ENCODE data around the gene KCNS1. TPM values are rescaled to one million over a fixed set of nuclear protein-coding genes. Genes with fewer than 3 reads are reported as not detected.

KCNS1 gene
- total and polyA plus RNA-seq, 2 donors (not counting 1 experiment from before 2014, with no cell fraction given) = 0.33 to 0.50 TPM

DNA sequence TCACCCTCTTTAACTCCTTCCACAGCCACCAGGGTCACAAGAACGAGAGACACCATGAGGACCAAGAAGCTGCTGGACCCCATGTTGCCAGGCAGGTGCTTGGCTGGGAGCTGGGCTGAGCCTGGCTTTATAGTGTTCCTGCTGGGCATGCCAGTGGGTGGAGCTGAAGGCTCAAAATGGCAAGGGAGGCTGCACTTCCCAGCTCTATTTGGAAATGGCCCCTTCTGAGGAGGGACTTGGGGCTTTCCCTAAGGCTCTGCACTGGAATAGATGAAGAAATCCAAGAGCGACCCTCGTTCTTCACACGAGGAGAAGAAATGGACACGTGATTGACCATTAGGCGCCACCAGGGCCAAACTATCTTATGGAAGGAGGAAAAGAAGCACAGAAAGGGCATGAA is 23.4 kb upstream of the KCNS1 start, which contains the start of gene WFDC12:
WFDC12 (minus strand) TSS at position 101 of the 400 bp plus-strand sequence; CDS start at position 83, 18 bp downstream.
- Histone ChIP-seq H2AFZ (ENCODE audit: low read length) (no peak within 1 kb of the TSS), H3K4me3 (replicated peaks in 1 of 4; ENCODE audit: control extremely low read depth in 1 of 4, insufficient read depth in 1 of 4, low read depth in 3 of 4, low read length in 4 of 4) (no peak within 1 kb of the TSS), H3K27me3 (ENCODE audit: control insufficient read depth, insufficient read depth, low read length) (peaks cover 7% of the 10 kb centered on the region), H3K36me3 (ENCODE audit: control insufficient read depth, insufficient read depth, low read length) (no peaks in the 10 kb centered on the region), H3K4me1 (ENCODE audit: control insufficient read depth, extremely low read depth, insufficient read depth, low read length) (no peaks in the 10 kb centered on the region), H3K9ac (ENCODE audit: insufficient read depth, low read length) (no peak within 1 kb of the TSS), H3K4me2 (ENCODE audit: extremely low read depth, insufficient read depth, low read length) (no peak within 1 kb of the TSS), H3K27ac (ENCODE audit: insufficient read depth, low read length) (no peak within 1 kb of the TSS), H3K9me3 (ENCODE audit: control insufficient read depth, insufficient read depth, low read depth, low read length) (no peaks in the 10 kb centered on the region), H3K79me2 (ENCODE audit: control insufficient read depth, insufficient read depth, low read length) (no peaks in the 10 kb centered on the region), H4K20me1 (ENCODE audit: control insufficient read depth, extremely low read depth, insufficient read depth, low read length) (no peaks in the 10 kb centered on the region)
- DNase-seq (ENCODE audit: low read depth in 2 of 2) = no peak
- no peak for TF ChIP-seq EZH2 (IDR thresholded peaks at IDR 0.05; ENCODE audit: low read length, missing control alignments)
- TF ChIP-seq, protein P1, sequence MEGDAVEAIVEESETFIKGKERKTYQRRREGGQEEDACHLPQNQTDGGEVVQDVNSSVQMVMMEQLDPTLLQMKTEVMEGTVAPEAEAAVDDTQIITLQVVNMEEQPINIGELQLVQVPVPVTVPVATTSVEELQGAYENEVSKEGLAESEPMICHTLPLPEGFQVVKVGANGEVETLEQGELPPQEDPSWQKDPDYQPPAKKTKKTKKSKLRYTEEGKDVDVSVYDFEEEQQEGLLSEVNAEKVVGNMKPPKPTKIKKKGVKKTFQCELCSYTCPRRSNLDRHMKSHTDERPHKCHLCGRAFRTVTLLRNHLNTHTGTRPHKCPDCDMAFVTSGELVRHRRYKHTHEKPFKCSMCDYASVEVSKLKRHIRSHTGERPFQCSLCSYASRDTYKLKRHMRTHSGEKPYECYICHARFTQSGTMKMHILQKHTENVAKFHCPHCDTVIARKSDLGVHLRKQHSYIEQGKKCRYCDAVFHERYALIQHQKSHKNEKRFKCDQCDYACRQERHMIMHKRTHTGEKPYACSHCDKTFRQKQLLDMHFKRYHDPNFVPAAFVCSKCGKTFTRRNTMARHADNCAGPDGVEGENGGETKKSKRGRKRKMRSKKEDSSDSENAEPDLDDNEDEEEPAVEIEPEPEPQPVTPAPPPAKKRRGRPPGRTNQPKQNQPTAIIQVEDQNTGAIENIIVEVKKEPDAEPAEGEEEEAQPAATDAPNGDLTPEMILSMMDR (conservative IDR thresholded peaks at IDR 0.05 in 1 of 2, IDR thresholded peaks at IDR 0.05 in 1 of 2; ENCODE audit: low read depth in 1 of 2, low read length in 2 of 2) = no peak

DNA sequence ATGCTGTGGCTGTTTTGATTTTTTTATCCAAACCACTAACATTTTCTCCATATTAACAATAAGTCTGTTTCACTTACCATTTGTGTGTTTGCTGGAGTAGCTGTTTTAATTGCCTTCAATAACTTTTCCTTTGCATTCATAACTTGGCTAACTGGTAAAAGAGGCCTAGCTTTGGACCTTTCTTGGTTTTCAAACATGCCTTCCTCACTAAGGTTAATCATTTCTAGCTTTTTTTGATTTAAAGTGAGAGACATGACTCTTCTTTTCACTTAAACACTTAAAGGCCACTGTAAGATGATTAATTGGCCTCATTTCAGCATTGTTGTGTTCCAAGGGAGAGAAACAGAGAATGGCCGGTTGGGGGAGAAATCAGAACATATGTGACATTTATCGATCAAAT is 20.5 kb upstream of the KCNS1 start:
- Histone ChIP-seq H3K9ac (ENCODE audit: insufficient read depth, low read length) (no peak overlapping the region), H3K4me1 (ENCODE audit: control insufficient read depth, extremely low read depth, insufficient read depth, low read length) (no peaks in the 10 kb centered on the region), H3K27me3 (ENCODE audit: control insufficient read depth, insufficient read depth, low read length) (peaks cover 3% of the 10 kb centered on the region), H3K36me3 (ENCODE audit: control insufficient read depth, insufficient read depth, low read length) (no peaks in the 10 kb centered on the region), H3K79me2 (ENCODE audit: control insufficient read depth, insufficient read depth, low read length) (no peaks in the 10 kb centered on the region), H4K20me1 (ENCODE audit: control insufficient read depth, extremely low read depth, insufficient read depth, low read length) (no peaks in the 10 kb centered on the region), H2AFZ (ENCODE audit: low read length) (no peak overlapping the region), H3K4me2 (ENCODE audit: extremely low read depth, insufficient read depth, low read length) (no peak overlapping the region), H3K27ac (ENCODE audit: insufficient read depth, low read length) (no peak overlapping the region), H3K9me3 (ENCODE audit: control insufficient read depth, insufficient read depth, low read depth, low read length) (no peaks in the 10 kb centered on the region), H3K4me3 (replicated peaks in 1 of 4; ENCODE audit: control extremely low read depth in 1 of 4, insufficient read depth in 1 of 4, low read depth in 3 of 4, low read length in 4 of 4) (no peak overlapping the region)
- TF ChIP-seq, protein P1 (conservative IDR thresholded peaks at IDR 0.05 in 1 of 2, IDR thresholded peaks at IDR 0.05 in 1 of 2; ENCODE audit: low read depth in 1 of 2, low read length in 2 of 2) = no peak
- no peak for TF ChIP-seq EZH2 (IDR thresholded peaks at IDR 0.05; ENCODE audit: low read length, missing control alignments)
- no peak for DNase-seq (ENCODE audit: low read depth in 2 of 2)

DNA sequence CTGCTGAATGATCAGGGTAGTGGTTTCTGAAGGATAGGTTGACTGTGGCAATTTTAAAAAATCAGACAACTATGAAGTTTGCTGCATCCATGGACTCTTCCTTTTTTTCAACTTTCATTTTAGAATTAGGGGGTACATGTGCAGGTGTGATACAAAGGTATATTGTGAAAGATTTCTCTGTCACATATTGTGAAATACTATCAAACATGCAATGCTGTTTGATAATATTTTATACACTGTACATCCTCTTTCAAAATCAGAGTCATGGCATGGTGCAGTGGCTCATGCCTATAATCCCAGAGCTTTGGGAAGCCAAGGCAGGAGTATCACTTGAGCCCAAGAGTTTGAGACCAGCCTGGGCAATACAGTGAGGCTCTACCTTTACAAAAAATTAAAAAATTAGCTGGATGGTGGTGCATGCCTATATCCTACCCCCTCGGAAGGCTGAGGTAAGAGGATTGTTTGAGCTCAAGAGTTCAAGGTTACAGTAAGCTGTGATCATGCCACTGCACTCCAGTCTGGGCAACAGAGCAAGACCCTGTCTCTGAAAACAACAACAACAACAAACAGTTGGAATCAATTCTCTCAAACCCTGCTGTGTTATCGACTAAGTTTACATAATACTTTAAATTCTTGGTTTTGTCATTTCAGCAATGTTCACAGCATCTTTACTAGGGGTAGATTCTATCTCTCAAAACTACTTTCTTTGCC is 18.8 kb upstream of the KCNS1 start:
- no peaks in the 10 kb centered on the region for H3K79me2 ChIP-seq (ENCODE audit: control insufficient read depth, insufficient read depth, low read length)
- TF ChIP-seq, protein P1 (conservative IDR thresholded peaks at IDR 0.05 in 1 of 2, IDR thresholded peaks at IDR 0.05 in 1 of 2; ENCODE audit: low read depth in 1 of 2, low read length in 2 of 2) = no peak
- no peak for TF ChIP-seq EZH2 (IDR thresholded peaks at IDR 0.05; ENCODE audit: low read length, missing control alignments)
- no peak overlapping the region for H3K27ac ChIP-seq (ENCODE audit: insufficient read depth, low read length)
- peaks cover 8% of the 10 kb centered on the region for H3K27me3 ChIP-seq (ENCODE audit: control insufficient read depth, insufficient read depth, low read length)
- no peaks in the 10 kb centered on the region for H4K20me1 ChIP-seq (ENCODE audit: control insufficient read depth, extremely low read depth, insufficient read depth, low read length)
- H3K9ac ChIP-seq (ENCODE audit: insufficient read depth, low read length) = no peak overlapping the region
- no peaks in the 10 kb centered on the region for H3K4me1 ChIP-seq (ENCODE audit: control insufficient read depth, extremely low read depth, insufficient read depth, low read length)
- H3K4me3 ChIP-seq (replicated peaks in 1 of 4; ENCODE audit: control extremely low read depth in 1 of 4, insufficient read depth in 1 of 4, low read depth in 3 of 4, low read length in 4 of 4) = no peak overlapping the region
- no peak for DNase-seq (ENCODE audit: low read depth in 2 of 2)
- H3K4me2 ChIP-seq (ENCODE audit: extremely low read depth, insufficient read depth, low read length) = no peak overlapping the region
- H3K9me3 ChIP-seq (ENCODE audit: control insufficient read depth, insufficient read depth, low read depth, low read length) = no peaks in the 10 kb centered on the region
- no peak overlapping the region for H2AFZ ChIP-seq (ENCODE audit: low read length)
- no peaks in the 10 kb centered on the region for H3K36me3 ChIP-seq (ENCODE audit: control insufficient read depth, insufficient read depth, low read length)

All from fibroblast of lung (primary cell).